GM19023 (cell line): ENCODE measurements around the gene LNX2.

ENCODE experiments used
- ATAC-seq: cut with Tn5 transposase; IDR thresholded peaks from one replicate; pipeline ENCODE4 v1.9.1; 2021; ENCODE audit warnings: mild to moderate bottlenecking, moderate library complexity; ENCODE audit not compliant: unreplicated experiment

Gene LNX2

GRCh38 chr13:27516103-27516502, 104.2 kb downstream of the LNX2 start:
- ATAC-seq: no peak

GRCh38 chr13:27510082-27510481, 110.2 kb downstream of the LNX2 start:
- no peak for ATAC-seq

GRCh38 chr13:27508802-27509201, 111.5 kb downstream of the LNX2 start:
- no peak for ATAC-seq

- ATAC-seq: no peak
These were observed 114.5 kb downstream of the LNX2 start for GRCh38 chr13:27505792-27506191.

- ATAC-seq: no peak
These were observed 115.5 kb downstream of the LNX2 start for GRCh38 chr13:27504868-27505194.

- ATAC-seq: no peak
These were observed 116.0 kb downstream of the LNX2 start for GRCh38 chr13:27504128-27504867.

- ATAC-seq: no peak
These were observed 119.4 kb downstream of the LNX2 start for GRCh38 chr13:27500806-27501534.

- ATAC-seq: no peak
These were observed 122.6 kb downstream of the LNX2 start for GRCh38 chr13:27497563-27498230.

GRCh38 chr13:27496536-27497273, 123.6 kb downstream of the LNX2 start:
- no peak for ATAC-seq

- no peak for ATAC-seq
These were observed 124.3 kb downstream of the LNX2 start for GRCh38 chr13:27496006-27496405.
